ENCODE data around the gene NSUN4. TPM values are rescaled to one million over a fixed set of nuclear protein-coding genes. Genes with fewer than 3 reads are reported as not detected.

The NSUN4 gene
- total and polyA plus RNA-seq, 2 of the 13 experiments (the other 11 are each of a cell fraction or from before 2014, with no cell fraction given), result 21.5 to 23.5 TPM

GRCh38 chr1:46302641-46303037, 38.0 kb upstream of the NSUN4 start (continued):
- no peak for TF ChIP-seq ELK4 (CRISPR knock-in tag; IDR thresholded peaks at IDR 0.05; ENCODE audit: borderline replicate concordance)
- TF ChIP-seq EZH2 (conservative IDR thresholded peaks at IDR 0.05; ENCODE audit: low read depth, low read length), result no peak
- TF ChIP-seq HNRNPLL (IDR thresholded peaks at IDR 0.05; ENCODE audit: low read depth, low read length, poor library complexity, severe bottlenecking), result no peak
- TF ChIP-seq NR2F2 (IDR thresholded peaks at IDR 0.05; ENCODE audit: borderline replicate concordance, low read depth), result no peak
- TF ChIP-seq ZNF530 (CRISPR knock-in tag; IDR thresholded peaks at IDR 0.05; ENCODE audit: low read depth), result peak; percentile 81; the same call in 1 of the 2 replicates
- no peak for TF ChIP-seq ZNF639 (CRISPR knock-in tag; conservative IDR thresholded peaks at IDR 0.05)
- no peak for TF ChIP-seq RBAK (CRISPR knock-in tag; IDR thresholded peaks at IDR 0.05)
- TF ChIP-seq KMT2A (CRISPR knock-in tag; IDR thresholded peaks at IDR 0.05), result no peak
- no peak for TF ChIP-seq ZNF362 (CRISPR knock-in tag; IDR thresholded peaks at IDR 0.05; ENCODE audit: borderline replicate concordance)
- TF ChIP-seq NFKB2 (CRISPR knock-in tag; IDR thresholded peaks at IDR 0.05; ENCODE audit: borderline replicate concordance), result peak; percentile 14; the same call in 1 of the 2 replicates
- no peak for TF ChIP-seq PRDM4 (CRISPR knock-in tag; IDR thresholded peaks at IDR 0.05; ENCODE audit: borderline replicate concordance)
- peak; percentile 77 for TF ChIP-seq ZNF749 (CRISPR knock-in tag; IDR thresholded peaks at IDR 0.05; ENCODE audit: borderline replicate concordance)

Measured in HepG2 (cell line).